NCI-H2196 treated with DMSO at 0.1 percent for 48 hours (cell line): Measurements from ENCODE around the gene DNAH6.

Experiments used
- DNase-seq: peaks from one replicate; lab custom pipeline; 2025; ENCODE audit not compliant: unreplicated experiment; lab: John Stamatoyannopoulos, UW

DNAH6 gene

GRCh38 chr2:84799772-84800171, 283.5 kb downstream of the DNAH6 start:
- DNase-seq: no peak

- no peak for DNase-seq
Observed at GRCh38 chr2:84800194-84800805, 284.0 kb downstream of the DNAH6 start.

- DNase-seq: no peak
Observed at GRCh38 chr2:84801811-84802210, 285.5 kb downstream of the DNAH6 start.

- DNase-seq: no peak
Observed at GRCh38 chr2:84805250-84805958, 289.1 kb downstream of the DNAH6 start.

GRCh38 chr2:84807063-84807485, 290.8 kb downstream of the DNAH6 start:
- no peak for DNase-seq

GRCh38 chr2:84808279-84808678, 292.0 kb downstream of the DNAH6 start:
- no peak for DNase-seq

GRCh38 chr2:84811839-84812431, 295.6 kb downstream of the DNAH6 start:
- no peak for DNase-seq

GRCh38 chr2:84815146-84815545, 298.8 kb downstream of the DNAH6 start:
- DNase-seq: no peak

GRCh38 chr2:84816426-84817026, 300.2 kb downstream of the DNAH6 start:
- DNase-seq: no peak

GRCh38 chr2:84817239-84817655, 300.9 kb downstream of the DNAH6 start:
- DNase-seq: no peak

GRCh38 chr2:84821806-84822205, 305.5 kb downstream of the DNAH6 start:
- DNase-seq: no peak

GRCh38 chr2:84823229-84823628, 306.9 kb downstream of the DNAH6 start:
- no peak for DNase-seq

GRCh38 chr2:84823788-84824187, 307.5 kb downstream of the DNAH6 start:
- no peak for DNase-seq

- DNase-seq: no peak
Observed at GRCh38 chr2:84827978-84828575, 311.8 kb downstream of the DNAH6 start.

- DNase-seq: no peak
Observed at GRCh38 chr2:84829693-84830092, 313.4 kb downstream of the DNAH6 start.

GRCh38 chr2:84830095-84830494, 313.8 kb downstream of the DNAH6 start:
- no peak for DNase-seq

GRCh38 chr2:84830758-84831500, 314.6 kb downstream of the DNAH6 start:
- DNase-seq: no peak

GRCh38 chr2:84832772-84833461, 316.6 kb downstream of the DNAH6 start:
- DNase-seq: no peak

- no peak for DNase-seq
Observed at GRCh38 chr2:84833481-84834150, 317.3 kb downstream of the DNAH6 start.

- DNase-seq: no peak
Observed at GRCh38 chr2:84836215-84836614, 319.9 kb downstream of the DNAH6 start.
